Mesenteric fat pad (tissue), 1 donor: ENCODE measurements around the gene NOP10. TPM values are rescaled to one million over a fixed set of nuclear protein-coding genes. Genes with fewer than 3 reads are reported as not detected.

Source experiments
- DNase-seq: peaks from one replicate; pipeline ENCODE4 v3.0.0-alpha.2; 2020; ENCODE audit warnings: low spot score
- microRNA-seq: library from miRNA; unstranded; fragments of <30 nt; microRNA quantifications from one replicate; pipeline ENCODE4 v1.2.0, GENCODE V29; 2020; ENCODE audit warnings: borderline number of aligned reads
- total RNA-seq: library from RNA; stranded (reverse); fragmentation: NEBNext Ultra II Directional; extraction: Animal tissue kit (Norgen Biotek cat#: 25700); gene quantifications from one replicate; pipeline ENCODE4 v1.2.1, GENCODE V29; 2021
- donor health status: DM: yes; HTN: yes; CAD: no.

Gene NOP10
- total RNA-seq, 1 donor from 2014 or later = 157 TPM

GRCh38 chr15:34334672-34335071 is 8.3 kb downstream of the NOP10 start:
- no peak for DNase-seq

DNA sequence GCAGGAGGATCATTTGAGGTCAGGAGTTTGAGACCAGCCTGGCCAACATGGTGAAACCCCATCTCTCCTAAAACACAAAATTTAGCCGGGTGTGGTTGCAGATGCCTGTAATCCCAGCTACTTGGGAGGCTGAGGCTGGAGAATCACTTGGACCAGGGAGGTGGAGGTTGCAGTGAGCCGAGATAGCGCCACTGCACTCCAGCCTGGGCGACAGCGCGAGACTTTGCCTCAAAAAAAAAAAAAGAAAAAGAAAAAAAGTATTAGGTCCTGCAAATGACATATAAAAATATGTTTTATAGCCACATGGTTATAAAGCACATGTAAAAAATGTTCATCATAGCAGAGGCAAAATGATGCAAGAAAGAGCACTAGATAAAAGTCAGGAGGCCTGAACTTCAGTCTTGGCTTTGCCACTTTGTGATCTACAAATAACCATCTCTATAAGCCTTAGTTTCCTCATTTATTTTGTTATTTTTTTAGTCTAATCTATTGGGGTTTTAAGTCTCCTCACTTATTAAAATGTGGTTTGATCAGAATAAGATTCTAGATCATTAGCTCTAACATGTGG is 10.3 kb downstream of the NOP10 start:
- DNase-seq = no peak

DNA sequence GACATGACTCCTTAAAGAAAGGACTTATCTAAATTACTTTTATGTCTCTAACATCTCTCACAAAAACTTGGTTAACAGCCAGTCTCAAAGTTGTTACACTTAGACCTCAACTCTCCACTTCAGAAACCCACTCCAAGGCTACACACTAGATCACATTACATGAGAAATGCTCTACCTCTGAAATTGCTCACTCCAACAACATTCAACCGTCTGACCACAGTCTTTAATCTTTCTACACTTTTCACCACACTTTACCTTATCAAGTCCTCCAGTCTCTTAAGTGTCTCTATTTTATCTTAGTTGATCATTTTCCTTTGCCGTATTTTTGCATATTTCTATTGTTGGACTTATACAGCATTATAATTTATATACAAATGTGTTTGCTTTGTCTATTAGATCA is 11.1 kb downstream of the NOP10 start:
- no peak for DNase-seq

DNA sequence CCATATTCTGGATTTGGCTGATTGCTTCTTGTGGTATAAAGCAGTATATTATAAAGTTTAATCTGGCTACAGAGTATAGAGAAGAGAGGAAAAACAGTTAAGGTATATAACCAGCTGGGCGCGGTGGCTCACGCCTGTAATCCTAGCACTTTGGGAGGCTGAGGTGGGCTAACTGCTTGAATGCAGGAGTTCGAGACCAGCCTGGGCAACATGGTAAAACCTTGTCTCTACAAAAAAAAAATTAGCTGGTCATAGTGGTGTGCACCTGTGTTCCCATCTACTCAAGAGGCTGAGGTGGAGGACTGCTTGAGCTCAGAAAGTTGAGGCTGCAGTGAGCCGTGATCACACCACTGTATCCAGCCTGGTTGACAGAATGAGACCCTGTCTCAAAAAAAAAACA is 12.7 kb downstream of the NOP10 start:
- no peak for DNase-seq

GRCh38 chr15:34329006-34329405 is 13.9 kb downstream of the NOP10 start:
- DNase-seq = no peak

- DNase-seq = no peak
Measured at GRCh38 chr15:34327906-34328305, 15.0 kb downstream of the NOP10 start.

GRCh38 chr15:34325368-34325767 is 17.6 kb downstream of the NOP10 start:
- DNase-seq = no peak

- no peak for DNase-seq
Measured at GRCh38 chr15:34324933-34325332, 18.0 kb downstream of the NOP10 start.

GRCh38 chr15:34323217-34323616 is 19.7 kb downstream of the NOP10 start:
- DNase-seq = no peak

DNA sequence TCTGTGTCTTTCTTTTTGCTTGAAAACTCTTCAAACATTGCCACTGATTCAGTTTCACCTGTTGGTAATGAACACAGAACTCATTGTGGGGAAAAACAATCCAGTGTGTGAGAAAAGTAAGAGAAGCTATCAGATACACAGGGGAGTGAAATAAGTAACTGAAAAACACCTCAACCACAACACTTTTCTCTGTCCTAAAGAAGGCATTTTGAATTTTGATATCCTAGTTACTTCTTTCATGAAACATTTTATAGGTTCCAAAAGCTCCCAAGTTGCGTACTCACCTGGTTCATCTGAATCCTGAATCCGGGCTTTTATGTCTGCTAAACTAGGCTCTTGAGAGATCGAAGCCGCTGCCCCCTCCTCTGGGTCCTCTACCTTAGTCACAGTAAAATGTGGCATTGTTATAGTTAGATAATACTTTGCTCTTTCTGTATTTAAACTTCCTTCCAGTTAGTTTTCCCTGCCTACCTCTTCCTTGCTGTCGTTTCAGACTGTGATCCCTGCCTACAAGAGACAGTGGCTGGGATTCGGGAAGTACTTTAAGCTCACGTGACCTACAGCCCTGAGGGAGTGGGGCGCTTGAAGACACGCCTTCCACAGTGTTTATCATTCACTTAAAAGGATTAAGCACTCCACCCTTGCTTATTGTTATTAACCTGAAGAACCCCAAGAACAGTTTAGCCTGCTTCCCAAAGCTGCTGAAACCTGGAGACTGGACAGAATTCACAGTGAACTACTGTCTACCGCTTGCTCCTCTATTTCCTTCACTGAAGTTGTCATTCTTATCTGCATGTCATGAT is 24.5 kb downstream of the NOP10 start:
- no peak for DNase-seq

GRCh38 chr15:34314491-34315490 is 28.1 kb downstream of the NOP10 start:
- DNase-seq = no peak

- no peak for DNase-seq
Measured at GRCh38 chr15:34311563-34311962, 31.4 kb downstream of the NOP10 start.

DNA sequence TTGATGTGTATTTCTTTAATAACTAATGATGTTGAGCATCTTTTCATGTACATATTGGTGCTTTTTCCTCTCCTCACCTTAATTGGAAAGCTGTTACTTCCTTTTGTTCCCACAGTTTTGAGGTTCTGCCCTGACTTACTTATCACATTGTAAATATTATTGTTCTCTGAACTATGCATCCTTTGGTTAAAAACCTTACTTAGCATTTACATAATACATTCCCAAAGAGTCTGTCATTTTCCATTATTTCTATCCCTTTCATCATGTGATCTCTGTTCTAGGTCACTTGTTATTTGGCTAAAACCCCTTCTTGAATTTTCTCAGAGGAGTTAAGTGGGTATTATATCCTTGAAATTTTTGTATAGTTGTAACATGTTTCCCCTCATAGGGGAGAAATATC is 38.3 kb downstream of the NOP10 start:
- DNase-seq = no peak

DNA sequence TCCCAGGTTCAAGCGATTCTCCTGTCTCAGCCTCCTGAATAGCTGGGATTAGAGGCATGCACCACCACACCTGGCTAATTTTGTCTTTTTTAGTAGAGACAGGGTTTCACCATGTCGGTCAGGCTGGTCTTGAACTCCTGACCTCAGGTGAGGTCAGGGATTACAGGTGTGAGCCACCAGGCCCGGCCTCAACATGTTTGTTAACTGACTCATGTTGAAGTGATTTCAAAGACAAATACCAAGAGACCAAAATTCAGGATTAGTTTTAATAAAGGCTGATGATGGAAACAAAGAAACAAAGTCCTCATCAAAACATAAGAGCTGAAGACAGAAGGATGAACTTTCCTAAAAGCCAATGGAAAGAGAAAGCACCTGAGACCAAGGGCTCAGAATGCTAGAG is 41.9 kb downstream of the NOP10 start:
- DNase-seq = no peak

DNA sequence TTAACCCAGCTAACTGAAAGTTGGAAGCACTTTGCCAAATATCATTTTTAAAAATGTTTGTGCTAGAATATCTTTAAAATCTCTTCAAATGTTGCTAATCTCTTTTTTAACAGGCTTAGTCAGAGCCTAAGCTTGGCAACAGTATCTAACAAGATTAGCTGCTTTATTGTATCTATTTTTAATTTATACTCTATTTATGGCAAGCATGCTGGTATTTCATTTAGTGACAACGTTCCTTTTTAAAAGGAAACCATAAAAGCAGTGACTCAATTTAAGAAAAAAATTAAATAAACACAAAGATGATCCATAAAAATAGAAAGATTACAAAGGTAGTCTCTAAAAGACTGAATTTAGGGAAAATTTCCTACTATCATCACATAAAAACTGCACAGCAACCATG is 45.9 kb downstream of the NOP10 start:
- DNase-seq = no peak

DNA sequence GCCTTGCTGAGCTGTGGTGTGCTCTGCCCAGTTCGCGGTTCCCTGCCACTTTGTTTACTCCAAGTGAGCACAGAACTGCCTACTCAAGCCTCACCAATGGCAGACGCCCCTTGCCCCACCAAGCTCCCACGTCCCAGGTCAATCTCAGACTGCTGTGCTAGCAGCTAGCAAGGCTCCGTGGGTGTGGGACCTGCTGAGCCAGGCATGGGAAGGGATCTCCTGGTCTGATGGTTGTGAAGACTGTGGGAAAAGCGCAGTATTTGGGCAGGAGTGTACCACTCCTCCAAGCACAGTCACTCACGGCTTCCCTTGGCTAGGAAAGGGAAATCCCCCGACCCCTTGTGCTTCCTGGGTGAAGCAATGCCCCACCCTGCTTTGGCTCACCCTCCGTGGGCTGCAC is 50.3 kb downstream of the NOP10 start:
- no peak for DNase-seq

Small RNAs within 50 kb of the gene (microRNA-seq; reads per million reads assigned to microRNA genes)
- gene MIR1233-1 = not detected

Other genes starting within 250 kb of the NOP10 start
- 69.0 TPM for gene EMC7, start 241.3 kb downstream of the NOP10 start, total RNA-seq
- 0.96 TPM for gene PGBD4, start 241.1 kb downstream of the NOP10 start, total RNA-seq
- gene KATNBL1, start 133.0 kb downstream of the NOP10 start, total RNA-seq = 48.5 TPM
- 76.6 TPM for gene EMC4, start 118.1 kb downstream of the NOP10 start, total RNA-seq
- gene SLC12A6, start 5.4 kb downstream of the NOP10 start, total RNA-seq = 22.8 TPM
- gene NUTM1, start 179 bp upstream of the NOP10 start, total RNA-seq = not detected
- 24.1 TPM for gene LPCAT4, start 24.1 kb upstream of the NOP10 start, total RNA-seq
- 43.6 TPM for gene GOLGA8A, start 94.7 kb upstream of the NOP10 start, total RNA-seq
- 39.8 TPM for gene GOLGA8B, start 240.5 kb upstream of the NOP10 start, total RNA-seq